Measurements from ENCODE around the gene CRMP1. TPM values are rescaled to one million over a fixed set of nuclear protein-coding genes. Genes with fewer than 3 reads are reported as not detected.
A peak's percentile ranks its signal among the peaks of the same experiment; 100 is the strongest.

CRMP1 gene
- total RNA-seq, 6 donors from 2014 or later: 0.89 to 5.7 (median 2.0) TPM

DNA sequence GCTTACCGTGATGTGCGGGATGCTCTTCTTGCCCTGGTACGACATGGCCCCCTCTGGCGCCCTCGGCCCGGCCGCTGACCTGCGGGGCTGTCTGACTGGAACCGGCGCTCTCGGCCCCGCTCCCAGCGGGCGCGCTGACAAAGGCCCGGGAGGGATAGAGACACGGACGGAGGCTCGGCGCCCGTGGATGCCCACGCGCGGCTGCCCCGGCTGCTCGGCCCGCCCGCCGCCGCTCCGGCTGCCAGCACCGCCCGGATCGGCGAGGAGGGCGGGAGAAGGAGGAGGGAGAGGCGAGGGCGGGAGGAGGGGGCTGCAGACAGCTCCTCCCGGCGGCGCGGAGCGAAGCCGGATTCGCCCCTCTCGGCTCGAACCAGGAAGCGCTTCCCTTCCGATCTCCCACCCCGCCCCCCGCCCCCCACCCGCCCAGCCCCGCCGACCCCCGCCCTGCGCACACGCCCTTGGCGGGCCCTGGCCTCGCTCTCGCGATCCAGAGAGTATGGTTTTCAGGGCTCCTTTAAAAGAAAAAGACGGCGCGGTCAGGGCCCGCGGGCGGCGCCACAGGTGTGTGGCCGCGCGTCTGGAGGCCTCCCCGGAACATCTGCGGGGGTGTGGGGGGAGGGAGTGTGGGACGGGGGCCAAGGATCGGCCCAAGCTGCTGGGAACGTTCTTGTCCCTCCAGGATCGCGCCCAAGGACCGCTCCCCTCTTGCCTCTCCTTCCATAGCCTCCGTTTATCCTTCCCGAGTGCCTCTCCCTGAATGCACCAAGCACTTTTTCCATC, 4.5 kb downstream of the CRMP1 start:
- TF ChIP-seq, protein P1, sequence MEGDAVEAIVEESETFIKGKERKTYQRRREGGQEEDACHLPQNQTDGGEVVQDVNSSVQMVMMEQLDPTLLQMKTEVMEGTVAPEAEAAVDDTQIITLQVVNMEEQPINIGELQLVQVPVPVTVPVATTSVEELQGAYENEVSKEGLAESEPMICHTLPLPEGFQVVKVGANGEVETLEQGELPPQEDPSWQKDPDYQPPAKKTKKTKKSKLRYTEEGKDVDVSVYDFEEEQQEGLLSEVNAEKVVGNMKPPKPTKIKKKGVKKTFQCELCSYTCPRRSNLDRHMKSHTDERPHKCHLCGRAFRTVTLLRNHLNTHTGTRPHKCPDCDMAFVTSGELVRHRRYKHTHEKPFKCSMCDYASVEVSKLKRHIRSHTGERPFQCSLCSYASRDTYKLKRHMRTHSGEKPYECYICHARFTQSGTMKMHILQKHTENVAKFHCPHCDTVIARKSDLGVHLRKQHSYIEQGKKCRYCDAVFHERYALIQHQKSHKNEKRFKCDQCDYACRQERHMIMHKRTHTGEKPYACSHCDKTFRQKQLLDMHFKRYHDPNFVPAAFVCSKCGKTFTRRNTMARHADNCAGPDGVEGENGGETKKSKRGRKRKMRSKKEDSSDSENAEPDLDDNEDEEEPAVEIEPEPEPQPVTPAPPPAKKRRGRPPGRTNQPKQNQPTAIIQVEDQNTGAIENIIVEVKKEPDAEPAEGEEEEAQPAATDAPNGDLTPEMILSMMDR (IDR thresholded peaks at IDR 0.05): no peak
- no peak for TF ChIP-seq EP300 (IDR thresholded peaks at IDR 0.05)
- TF ChIP-seq POLR2A (IDR thresholded peaks at IDR 0.05): no peak
- no peak for TF ChIP-seq POLR2AphosphoS5 (IDR thresholded peaks at IDR 0.05)
- WGBS, 2 donors: 2 to 4% methylated on average over 13 to 67 of the region's 81 CpGs
- Histone ChIP-seq H3K27me3 (peaks cover 0 to 52% (median 31%) of the 10 kb centered on the region in 4 donors), H3K9me3 (peaks cover 0 to 4% (median 0%) of the 10 kb centered on the region in 4 donors), H3K27ac (peak overlapping the region in 2 of 4 donors; percentile 22 to 63), H3K36me3 (no peaks in the 10 kb centered on the region), H3K4me3 (peak overlapping the region; percentile 0 to 68 (median 42)), H3K4me1 (peaks cover 30 to 51% (median 33%) of the 10 kb centered on the region in 4 donors)
- DNase-seq: peak in 1 of 2 donors; percentile 86
- peak in 1 of 2 donors; percentile 40 for ATAC-seq (ENCODE audit: low FRiP score in 2 of 2)

DNA sequence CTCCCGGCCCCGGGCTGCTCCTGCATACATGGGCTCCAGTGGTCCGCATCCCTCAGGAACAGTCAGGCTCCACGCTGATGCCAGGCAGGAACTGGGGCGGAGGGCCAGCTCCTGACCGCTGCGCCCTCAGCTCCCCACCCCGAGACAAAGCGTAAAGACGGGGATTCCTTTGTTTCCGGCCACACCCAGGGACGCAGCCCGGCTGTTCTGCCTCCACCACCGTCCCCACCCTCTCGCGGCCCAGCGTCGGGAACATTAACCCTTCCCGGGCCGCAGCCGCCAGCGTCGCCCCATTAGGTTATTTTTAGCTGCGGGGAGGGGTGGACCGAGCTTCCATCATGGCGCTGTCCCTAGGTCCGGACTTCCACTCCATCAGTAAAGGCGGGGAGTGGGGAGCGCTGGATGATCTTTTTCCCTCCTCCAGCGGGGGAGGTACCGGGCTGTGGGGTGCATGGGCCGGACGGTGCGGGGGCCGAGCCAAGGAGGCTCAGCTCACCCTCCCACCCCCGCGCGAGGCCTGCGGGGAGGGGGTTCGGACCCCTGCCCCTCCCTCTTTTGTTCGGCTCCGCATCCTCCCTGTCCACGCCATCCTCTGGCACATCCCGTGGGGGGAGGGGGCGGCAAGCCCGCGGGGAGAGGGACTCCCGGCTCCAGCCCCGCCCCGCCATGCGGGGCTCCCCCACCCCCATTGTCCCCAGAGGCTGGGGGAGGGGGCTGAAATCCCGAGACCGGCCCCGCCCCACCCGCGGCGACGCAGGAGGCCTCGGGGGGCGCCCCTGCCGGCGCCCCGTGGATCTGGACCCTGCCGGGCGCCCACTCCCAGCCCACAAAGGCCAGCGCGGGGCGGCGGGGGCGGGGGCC, 5.3 kb downstream of the CRMP1 start:
- H3K9me3 ChIP-seq: peaks cover 0 to 4% (median 0%) of the 10 kb centered on the region in 4 donors
- peak overlapping the region in 2 of 4 donors; percentile 22 to 63 for H3K27ac ChIP-seq
- ATAC-seq (ENCODE audit: low FRiP score in 2 of 2) (peak; percentile 5 to 33), DNase-seq (no peak)
- WGBS, 2 donors: 5 to 6% methylated on average over 14 to 39 of the region's 70 CpGs
- H3K27me3 ChIP-seq: peaks cover 0 to 47% (median 28%) of the 10 kb centered on the region in 4 donors
- no peak for TF ChIP-seq POLR2A (IDR thresholded peaks at IDR 0.05)
- TF ChIP-seq, protein P1 (IDR thresholded peaks at IDR 0.05): no peak
- TF ChIP-seq POLR2AphosphoS5 (IDR thresholded peaks at IDR 0.05): no peak
- TF ChIP-seq EP300 (IDR thresholded peaks at IDR 0.05): no peak
- H3K36me3 ChIP-seq: no peaks in the 10 kb centered on the region
- peaks cover 27 to 44% (median 29%) of the 10 kb centered on the region in 4 donors for H3K4me1 ChIP-seq
- peak overlapping the region; percentile 0 to 68 (median 42) for H3K4me3 ChIP-seq

DNA sequence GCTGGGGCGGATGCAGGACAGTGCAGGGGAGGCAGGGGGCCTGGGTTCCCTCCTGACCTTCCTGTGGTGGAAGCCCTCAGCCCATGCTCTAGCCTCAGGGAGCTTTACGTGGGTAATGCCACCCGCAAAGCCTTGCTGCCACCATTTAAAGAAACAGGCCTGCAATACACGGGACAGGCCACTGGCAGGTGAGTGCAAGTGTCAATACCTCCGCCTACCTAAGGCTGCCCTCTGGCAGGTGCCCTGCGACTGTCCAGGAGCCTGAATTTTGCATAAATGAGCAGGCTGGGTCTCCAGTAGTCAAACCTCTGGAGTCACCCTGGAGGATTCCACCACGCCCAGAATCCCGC, 5.9 kb downstream of the CRMP1 start:
- Histone ChIP-seq H3K27ac (no peak overlapping the region), H3K9me3 (no peaks in the 10 kb centered on the region), H3K36me3 (no peaks in the 10 kb centered on the region), H3K4me3 (peak overlapping the region in 3 of 4 donors; percentile 36 to 68 (median 48)), H3K4me1 (peaks cover 27 to 38% (median 28%) of the 10 kb centered on the region in 4 donors), H3K27me3 (peaks cover 0 to 41% (median 25%) of the 10 kb centered on the region in 4 donors)
- WGBS, 2 donors: 30 to 80% methylated on average over 1 to 8 of the region's 8 CpGs
- ATAC-seq (ENCODE audit: low FRiP score in 2 of 2) (peak in 1 of 2 donors; percentile 7), DNase-seq (no peak)
- TF ChIP-seq, protein P1 (IDR thresholded peaks at IDR 0.05): no peak
- TF ChIP-seq POLR2A (IDR thresholded peaks at IDR 0.05) (no peak), POLR2AphosphoS5 (IDR thresholded peaks at IDR 0.05) (no peak), EP300 (IDR thresholded peaks at IDR 0.05) (no peak)

DNA sequence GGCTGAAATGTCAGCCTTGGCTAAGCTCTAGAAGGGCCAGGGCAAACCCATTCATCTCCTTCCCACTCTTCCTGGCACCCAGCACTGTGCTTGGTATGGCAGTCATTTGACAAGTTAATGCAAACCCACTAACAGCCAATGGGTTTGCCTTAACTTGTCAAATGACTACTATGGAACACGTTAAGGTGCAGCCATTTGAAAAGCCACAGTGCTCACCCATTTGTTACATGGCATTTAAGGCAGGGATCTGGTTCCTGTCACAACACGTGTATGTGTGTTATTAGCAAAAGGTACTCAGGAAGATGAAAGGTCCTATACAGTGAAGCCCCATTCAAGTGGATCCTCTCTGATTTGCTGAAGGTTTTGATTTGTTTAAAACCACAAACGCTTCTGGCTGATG, 7.2 kb downstream of the CRMP1 start:
- ATAC-seq (ENCODE audit: low FRiP score in 2 of 2): no peak
- H3K27ac ChIP-seq: no peak overlapping the region
- H3K4me3 ChIP-seq: no peak overlapping the region
- no peak for DNase-seq
- peaks cover 26 to 36% (median 27%) of the 10 kb centered on the region in 4 donors for H3K4me1 ChIP-seq
- H3K27me3 ChIP-seq: peaks cover 0 to 31% (median 16%) of the 10 kb centered on the region in 4 donors
- TF ChIP-seq EP300 (IDR thresholded peaks at IDR 0.05) (no peak), POLR2A (IDR thresholded peaks at IDR 0.05) (no peak), POLR2AphosphoS5 (IDR thresholded peaks at IDR 0.05) (no peak)
- TF ChIP-seq, protein P1 (IDR thresholded peaks at IDR 0.05): no peak
- no peaks in the 10 kb centered on the region for H3K9me3 ChIP-seq
- H3K36me3 ChIP-seq: no peaks in the 10 kb centered on the region
- 64 to 70% methylated on average over 3 of the region's 3 CpGs for WGBS, 2 donors

Measured in upper lobe of left lung (tissue), 6 donors.